H1 (cell line): Measurements from ENCODE around the gene TCERG1L. TPM values are rescaled to one million over a fixed set of nuclear protein-coding genes. Genes with fewer than 3 reads are reported as not detected.

Source experiments
- CTCF ChIA-PET: fragments of 300-600 bp; sonication (Branson Sonifier 250); formaldehyde crosslinking; loops from one replicate; lab custom pipeline; 2021; ENCODE audit not compliant: partially characterized antibody; lab: Charles Lee
- POLR2A ChIA-PET: fragments of 300-600 bp; sonication (Branson Sonifier 250); formaldehyde crosslinking; loops from one replicate; lab custom pipeline; 2021; ENCODE audit warnings: inconsistent platforms; ENCODE audit not compliant: partially characterized antibody; lab: Charles Lee
- DNase-seq, 2 experiments: peaks; one replicate each; pipeline versions ENCODE4 v3.0.0 to v3.0.0-alpha.2; 2010 to 2022; ENCODE audit warnings: low spot score in 2 of 2, low read depth in 1 of 2, mixed read lengths in 1 of 2
- FAIRE-seq: peaks from 2 replicates; lab custom pipeline; 2011; peaks lifted over from hg19 to GRCh38; lab: Jason Lieb, UNC
- H2AFZ ChIP-seq: 2 replicates; pipeline ENCODE4 v1.8.1; 2012; ENCODE audit warnings: low read length, inconsistent platforms
- H2AK5ac ChIP-seq: 2 replicates; pipeline ENCODE4 v1.6.1; 2013; ENCODE audit warnings: low read depth, low read length
- H2BK120ac ChIP-seq: replicated peaks from 2 replicates; pipeline ENCODE3; 2013; ENCODE audit warnings: low read depth, low read length, inconsistent platforms
- H2BK12ac ChIP-seq: 2 replicates; pipeline ENCODE4 v1.6.1; 2013; ENCODE audit warnings: low read depth, low read length
- H2BK15ac ChIP-seq: 2 replicates; pipeline ENCODE4 v1.6.1; 2013; ENCODE audit warnings: low read length
- H2BK20ac ChIP-seq: 2 replicates; pipeline ENCODE4 v1.6.1; 2013; ENCODE audit warnings: low read length
- H2BK5ac ChIP-seq: 2 replicates; pipeline ENCODE4 v1.6.1; 2013; ENCODE audit warnings: low read depth, low read length
- H3K14ac ChIP-seq: 2 replicates; pipeline ENCODE4 v1.6.1; 2013; ENCODE audit warnings: inconsistent platforms; ENCODE audit not compliant: insufficient read length
- H3K18ac ChIP-seq: 2 replicates; pipeline ENCODE4 v1.6.1; 2013; ENCODE audit warnings: low read length; ENCODE audit errors: extremely low read depth
- H3K23ac ChIP-seq: 2 replicates; pipeline ENCODE4 v1.6.1; 2013; ENCODE audit warnings: inconsistent platforms; ENCODE audit not compliant: insufficient read length
- H3K23me2 ChIP-seq: 2 replicates; pipeline ENCODE4 v1.6.1; 2013; ENCODE audit warnings: low read depth, low read length
- H3K27ac ChIP-seq: 2 replicates; pipeline ENCODE4 v1.6.1; 2011; ENCODE audit warnings: low read depth, low read length, inconsistent platforms
- H3K27me3 ChIP-seq, 4 experiments: replicated peaks in 1 of 4; 1 replicate in 1 of 4; 2 replicates in 3 of 4; pipeline versions ENCODE4 v1.6.1 to v1.8.1; 2011 to 2013; ENCODE audit warnings: low read length in 3 of 4, mild to moderate bottlenecking in 3 of 4, inconsistent platforms in 2 of 4, mixed read lengths in 2 of 4, moderate library complexity in 1 of 4; ENCODE audit not compliant: control insufficient read depth in 3 of 4, insufficient read depth in 3 of 4; ENCODE audit errors: extremely low read depth in 1 of 4
- H3K36me3 ChIP-seq, 4 experiments: 2 replicates each; pipeline versions ENCODE4 v1.6.1 to v1.8.1; 2011 to 2013; ENCODE audit warnings: mild to moderate bottlenecking in 4 of 4, low read length in 3 of 4, moderate library complexity in 2 of 4, control low read depth in 1 of 4, inconsistent platforms in 1 of 4; ENCODE audit not compliant: insufficient read depth in 4 of 4, control insufficient read depth in 2 of 4
- H3K4ac ChIP-seq: replicated peaks from 2 replicates; pipeline ENCODE3; 2013; ENCODE audit warnings: low read length, low read depth, mixed read lengths, inconsistent platforms; ENCODE audit not compliant: insufficient read length
- H3K4me1 ChIP-seq, 4 experiments: replicated peaks in 1 of 4; 1 replicate in 1 of 4; 2 replicates in 3 of 4; pipeline versions ENCODE4 v1.6.1 to v1.8.1; 2011 to 2013; ENCODE audit warnings: low read length in 3 of 4, inconsistent platforms in 2 of 4, mixed read lengths in 1 of 4; ENCODE audit not compliant: insufficient read depth in 4 of 4, control insufficient read depth in 3 of 4
- H3K4me2 ChIP-seq, 2 experiments: 2 replicates each; pipeline versions ENCODE4 v1.6.1 to v1.8.1; 2011 to 2013; ENCODE audit warnings: low read depth in 2 of 2, low read length in 2 of 2, control low read depth in 1 of 2, inconsistent platforms in 1 of 2, mild to moderate bottlenecking in 1 of 2; ENCODE audit not compliant: insufficient read depth in 1 of 2
- H3K4me3 ChIP-seq, 4 experiments: fragments of 200-600, 300-600 bp in 1 of 4; sonication (generic), shearing (Covaris generic), sonication (Bioruptor Twin) in 1 of 4; 2 replicates each; pipeline versions ENCODE4 v1.5.1 to v1.8.1; 2011 to 2016; ENCODE audit warnings: low read length in 4 of 4, low read depth in 3 of 4, control low read depth in 2 of 4, inconsistent platforms in 2 of 4, mild to moderate bottlenecking in 2 of 4, mixed read lengths in 1 of 4, moderate library complexity in 1 of 4; ENCODE audit not compliant: insufficient read depth in 2 of 4; ENCODE audit errors: extremely low read depth in 1 of 4
- H3K56ac ChIP-seq: replicated peaks from 2 replicates; pipeline ENCODE3; 2013; ENCODE audit warnings: low read depth, mild to moderate bottlenecking, mixed read lengths, low read length, inconsistent platforms; ENCODE audit not compliant: insufficient read length
- H3K79me1 ChIP-seq: 2 replicates; pipeline ENCODE4 v1.6.1; 2013; ENCODE audit warnings: low read depth, low read length, control low read depth
- H3K79me2 ChIP-seq, 2 experiments: 2 replicates each; pipeline versions ENCODE4 v1.6.1 to v1.8.1; 2012 to 2013; ENCODE audit warnings: low read length in 2 of 2, mild to moderate bottlenecking in 2 of 2, inconsistent platforms in 1 of 2; ENCODE audit not compliant: insufficient read depth in 2 of 2, control insufficient read depth in 1 of 2
- H3K9ac ChIP-seq, 4 experiments: replicated peaks in 1 of 4; 1 replicate in 1 of 4; 2 replicates in 3 of 4; pipeline versions ENCODE4 v1.6.1 to v1.8.1; 2011 to 2013; ENCODE audit warnings: low read depth in 3 of 4, low read length in 3 of 4, control low read depth in 2 of 4, mild to moderate bottlenecking in 2 of 4, moderate library complexity in 2 of 4, inconsistent platforms in 1 of 4; ENCODE audit errors: extremely low read depth in 1 of 4
- H3K9me3 ChIP-seq, 2 experiments: 2 replicates each; pipeline versions ENCODE4 v1.6.1 to v1.8.1; 2012 to 2013; ENCODE audit warnings: mild to moderate bottlenecking in 2 of 2, moderate library complexity in 2 of 2, control low read depth in 1 of 2, inconsistent platforms in 1 of 2, low read depth in 1 of 2, low read length in 1 of 2, mixed read lengths in 1 of 2; ENCODE audit not compliant: insufficient read depth in 2 of 2
- H4K20me1 ChIP-seq, 2 experiments: replicated peaks in 1 of 2; 2 replicates each; pipeline versions ENCODE3 to v1.8.1; 2011 to 2013; ENCODE audit warnings: inconsistent platforms in 2 of 2, low read length in 2 of 2, mild to moderate bottlenecking in 1 of 2; ENCODE audit not compliant: insufficient read depth in 2 of 2, control insufficient read depth in 1 of 2
- H4K5ac ChIP-seq: 2 replicates; pipeline ENCODE4 v1.6.1; 2013; ENCODE audit warnings: low read length, low read depth, mixed read lengths, inconsistent platforms; ENCODE audit not compliant: insufficient read length
- H4K8ac ChIP-seq: 2 replicates; pipeline ENCODE4 v1.8.0; 2013; ENCODE audit warnings: mild to moderate bottlenecking, moderate library complexity, low read length, inconsistent platforms; ENCODE audit not compliant: insufficient read depth; ENCODE audit errors: extremely low read depth
- H4K91ac ChIP-seq: replicated peaks from 2 replicates; pipeline ENCODE3; 2013; ENCODE audit warnings: low read length, mixed read lengths, inconsistent platforms; ENCODE audit not compliant: insufficient read length
- BACH1 ChIP-seq: IDR thresholded peaks from 2 replicates; pipeline ENCODE4 v1.6.1; 2012; ENCODE audit warnings: low read length, improper control_type of control experiment
- BCL11A ChIP-seq, 2 experiments: IDR thresholded peaks; one replicate each; pipeline ENCODE4 v1.6.1; 2011; ENCODE audit warnings: low read depth in 2 of 2, low read length in 2 of 2, mild to moderate bottlenecking in 2 of 2
- GABPA ChIP-seq: IDR thresholded peaks from 2 replicates; pipeline ENCODE4 v1.6.1; 2011; ENCODE audit warnings: mild to moderate bottlenecking, low read length, moderate library complexity, borderline replicate concordance; ENCODE audit not compliant: insufficient read depth
- HDAC6 ChIP-seq: IDR thresholded peaks from one replicate; pipeline ENCODE4 v1.7.1; 2012; ENCODE audit warnings: low read depth, mild to moderate bottlenecking, inconsistent platforms, low read length, moderate library complexity
- KDM4A ChIP-seq: IDR thresholded peaks from one replicate; pipeline ENCODE4 v1.7.1; 2012; ENCODE audit warnings: low read depth, mild to moderate bottlenecking, moderate library complexity, low read length, inconsistent platforms; ENCODE audit not compliant: severe bottlenecking
- RNF2 ChIP-seq: fragments of 200-900, 300-1000 bp; sonication (generic); IDR thresholded peaks from 2 replicates; pipeline ENCODE4 v1.7.1; 2016; ENCODE audit warnings: borderline replicate concordance, low read depth, mild to moderate bottlenecking, antibody characterized with exemption, low read length; ENCODE audit not compliant: poor library complexity, severe bottlenecking; ENCODE audit errors: missing control alignments
- SAP30 ChIP-seq: fragments of 300-600 bp; sonication (generic); IDR thresholded peaks from 2 replicates; pipeline ENCODE4 v1.7.1; 2012; ENCODE audit warnings: low read length, moderate library complexity, mild to moderate bottlenecking, inconsistent platforms; ENCODE audit not compliant: insufficient read depth, insufficient replicate concordance
- SIX5 ChIP-seq: IDR thresholded peaks from 2 replicates; pipeline ENCODE4 v1.6.1; 2011; ENCODE audit warnings: mild to moderate bottlenecking, low read depth, low read length
- SP4 ChIP-seq: IDR thresholded peaks from 2 replicates; pipeline ENCODE4 v1.6.1; 2012; ENCODE audit warnings: low read length, inconsistent platforms
- TCF12 ChIP-seq: IDR thresholded peaks from 2 replicates; pipeline ENCODE4 v1.6.1; 2011; ENCODE audit warnings: low read depth, mild to moderate bottlenecking, low read length
- WGBS, 2 experiments: shearing (Covaris generic) in 1 of 2; methylation state at CpG; one replicate each; pipeline versions ENCODE4 v1.1.6 to v1.1.7; 2013 to 2015; ENCODE audit warnings: low lambda C conversion rate in 2 of 2, mixed read lengths in 2 of 2, inconsistent platforms in 1 of 2, low coverage in 1 of 2, missing lambda C conversion rate in 1 of 2; ENCODE audit not compliant: insufficient replicate concordance in 2 of 2, insufficient coverage in 1 of 2, insufficient read length in 1 of 2; ENCODE audit errors: extremely low coverage in 1 of 2, missing lambda C conversion rate in 1 of 2; 5-methylcytosine and 5-hydroxymethylcytosine counted together
- polyA plus RNA-seq, 7 experiments: library from polyadenylated mRNA; depleted of rRNA in 3 of 7; stranded (reverse) in 5 of 7; unstranded in 2 of 7; fragments of >200 nt in 5 of 7; fragments of 200-250 nt in 2 of 7; gene quantifications; 1 replicate in 5 of 7; 2 replicates in 1 of 7; 4 replicates in 1 of 7; pipeline versions ENCODE4 v1.2.1 to v1.2.3, GENCODE V29; 2011 to 2013; ENCODE audit warnings: missing spikeins in 2 of 7, mixed read lengths in 2 of 7
- total RNA-seq: library from RNA; stranded (reverse); fragmentation: NEBNext Ultra II Directional; extraction: Animal tissue kit (Norgen Biotek cat#: 25700); gene quantifications from 2 replicates; pipeline ENCODE4 v1.2.1, GENCODE V29; 2021

Gene TCERG1L
- total and polyA plus RNA-seq, 2 of the 8 experiments (the other 6 are each of a cell fraction or from before 2014, with no cell fraction given): 3.9 to 6.9 TPM

GRCh38 chr10:131355056-131355455 is 43.5 kb upstream of the TCERG1L start:
- H3K27ac ChIP-seq: no peak overlapping the region
- FAIRE-seq: no peak
- H3K4ac ChIP-seq: no peak overlapping the region
- H2BK15ac ChIP-seq: no peak overlapping the region
- no peak overlapping the region for H3K14ac ChIP-seq
- H4K91ac ChIP-seq: no peak overlapping the region
- H4K8ac ChIP-seq: no peak overlapping the region
- no peak overlapping the region for H2BK20ac ChIP-seq
- no peak overlapping the region for H3K23ac ChIP-seq
- no peaks in the 10 kb centered on the region for H3K9me3 ChIP-seq
- peaks cover 0 to 9% (median 3%) of the 10 kb centered on the region in 4 experiments; a peak in 4 of 7 replicates for H3K4me1 ChIP-seq
- H3K9ac ChIP-seq: no peak overlapping the region
- no peaks in the 10 kb centered on the region for H3K23me2 ChIP-seq
- no peaks in the 10 kb centered on the region for H3K79me1 ChIP-seq
- no peak overlapping the region for H3K18ac ChIP-seq
- no peak overlapping the region for H2BK5ac ChIP-seq
- no peak overlapping the region for H2AK5ac ChIP-seq
- no peak overlapping the region for H4K5ac ChIP-seq
- H3K27me3 ChIP-seq: no peaks in the 10 kb centered on the region
- ChIA-PET CTCF (interaction anchor here (0.7 to 1.6 kb wide), 8 partner anchors 12 to 172 kb away, joined by 3 to 4 read pairs (median 3); no protein-coding TSS in a partner anchor), POLR2A (interaction anchor here (0.5 kb wide), 1 partner anchor 571 kb away, joined by 3 read pairs; no protein-coding TSS in a partner anchor)
- no peak for DNase-seq
- H3K36me3 ChIP-seq: no peaks in the 10 kb centered on the region
- no peak overlapping the region for H2AFZ ChIP-seq
- no peak overlapping the region for H2BK120ac ChIP-seq
- no peak overlapping the region for H3K4me2 ChIP-seq
- H4K20me1 ChIP-seq: no peaks in the 10 kb centered on the region
- H3K4me3 ChIP-seq: no peak overlapping the region
- 92% methylated on average over 8 of the region's 8 CpGs; no CpG with 5 or more reads in 1 of the 2 experiments for WGBS, 2 experiments
- no peak overlapping the region for H2BK12ac ChIP-seq
- H3K79me2 ChIP-seq: no peaks in the 10 kb centered on the region
- no peak overlapping the region for H3K56ac ChIP-seq
- TF ChIP-seq BACH1: no peak
- TF ChIP-seq GABPA: no peak
- TF ChIP-seq TCF12: no peak
- TF ChIP-seq SAP30: no peak
- no peak for TF ChIP-seq RNF2
- no peak for TF ChIP-seq SP4
- no peak for TF ChIP-seq SIX5
- TF ChIP-seq BCL11A (IDR thresholded peaks at IDR 0.05; ENCODE audit: low read depth in 2 of 2, low read length in 2 of 2): no peak
- no peak for TF ChIP-seq KDM4A
- TF ChIP-seq HDAC6: no peak
